ENCODE measurements around the gene MIPEP.
"Not testable (repeated sequence)": the region's sequence is repeated elsewhere in the genome, so short reads cannot be mapped to it uniquely, and the experiment has no call there.

MIPEP gene

DNA sequence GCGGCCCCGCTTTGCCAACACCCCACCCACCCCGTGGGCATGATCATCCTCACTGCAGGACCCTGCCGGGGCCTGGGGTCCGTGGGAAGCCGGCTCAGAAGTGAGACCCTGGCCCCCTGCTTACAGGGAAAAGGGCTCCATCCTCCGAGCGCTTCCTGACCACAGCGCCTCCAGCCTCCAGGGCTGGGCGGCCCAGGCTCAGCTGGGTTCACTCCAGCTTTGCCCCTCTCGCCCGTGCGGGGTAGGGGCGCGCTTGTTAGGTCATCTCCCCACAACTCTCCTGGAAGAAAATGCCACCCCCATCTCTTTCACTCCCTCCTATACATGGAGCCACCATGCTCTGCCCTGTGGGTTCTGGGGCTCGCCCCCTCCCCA lies 14.7 kb upstream of the MIPEP start:
- TF ChIP-seq EP300 (IDR thresholded peaks at IDR 0.05; ENCODE audit: borderline replicate concordance) (no peak), NFIC (IDR thresholded peaks at IDR 0.05) (no peak)
- TF ChIP-seq, protein P1, sequence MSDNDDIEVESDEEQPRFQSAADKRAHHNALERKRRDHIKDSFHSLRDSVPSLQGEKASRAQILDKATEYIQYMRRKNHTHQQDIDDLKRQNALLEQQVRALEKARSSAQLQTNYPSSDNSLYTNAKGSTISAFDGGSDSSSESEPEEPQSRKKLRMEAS (IDR thresholded peaks at IDR 0.05), result no peak

DNA sequence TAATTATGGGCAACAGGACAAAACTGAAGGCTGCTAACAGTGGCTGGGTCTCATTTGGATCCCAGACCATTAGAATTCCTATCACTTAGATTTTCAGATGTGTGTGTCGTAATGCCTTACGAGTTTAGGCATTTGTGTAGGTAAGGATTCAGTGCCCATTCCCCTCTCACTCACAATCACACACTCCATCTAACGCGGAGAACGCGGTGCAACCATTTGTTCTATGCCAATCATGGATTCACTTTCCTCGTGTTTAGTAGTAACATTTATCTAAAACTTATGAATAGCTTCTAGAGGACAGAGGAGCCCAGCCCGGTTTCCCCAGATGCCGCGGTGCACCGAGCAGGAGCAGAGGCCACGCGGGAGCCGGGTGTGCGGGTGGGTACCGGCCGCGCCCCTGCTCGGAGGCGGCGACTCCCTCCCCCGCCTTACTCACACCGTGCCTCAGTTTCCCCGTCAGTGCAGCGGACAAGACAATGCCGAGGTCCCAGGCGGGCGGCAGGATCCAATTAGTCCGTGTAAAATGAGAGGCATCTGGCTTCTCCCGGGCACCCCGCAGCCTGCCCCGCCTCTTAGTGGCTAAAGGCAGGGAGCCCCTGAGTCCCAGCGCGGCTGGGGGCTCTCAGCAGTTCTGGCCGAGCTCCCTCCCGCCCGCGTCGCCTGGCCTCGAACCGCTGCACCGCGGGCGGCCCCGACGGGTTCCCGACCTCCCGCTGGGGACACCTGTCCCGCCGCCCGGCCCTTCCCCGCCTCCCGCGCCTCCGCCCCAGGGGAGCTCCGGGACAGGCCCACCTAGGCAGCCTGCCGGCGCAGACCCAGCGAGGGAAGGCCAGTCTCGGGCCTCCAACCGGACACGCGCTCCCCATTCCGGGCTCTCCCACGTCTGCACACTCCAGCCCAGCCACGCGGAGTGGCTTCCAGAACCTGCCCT lies 14.0 kb upstream of the MIPEP start:
- TF ChIP-seq TEAD4 (IDR thresholded peaks at IDR 0.05), result 0 out of 2 replicates have a peak, but pooled peaks have one; percentile 17
- 0 out of 2 replicates have a peak, but pooled peaks have one; percentile 13 for TF ChIP-seq EP300 (IDR thresholded peaks at IDR 0.05; ENCODE audit: borderline replicate concordance)
- TF ChIP-seq EGR1 (IDR thresholded peaks at IDR 0.05), result no peak
- TF ChIP-seq TCF12 (IDR thresholded peaks at IDR 0.05; ENCODE audit: low read depth), result peak; percentile 83
- no peak for TF ChIP-seq CREB1 (IDR thresholded peaks at IDR 0.05; ENCODE audit: low read depth)
- TF ChIP-seq NFIC (IDR thresholded peaks at IDR 0.05), result peak; percentile 26; the same call in 1 of the 2 replicates

DNA sequence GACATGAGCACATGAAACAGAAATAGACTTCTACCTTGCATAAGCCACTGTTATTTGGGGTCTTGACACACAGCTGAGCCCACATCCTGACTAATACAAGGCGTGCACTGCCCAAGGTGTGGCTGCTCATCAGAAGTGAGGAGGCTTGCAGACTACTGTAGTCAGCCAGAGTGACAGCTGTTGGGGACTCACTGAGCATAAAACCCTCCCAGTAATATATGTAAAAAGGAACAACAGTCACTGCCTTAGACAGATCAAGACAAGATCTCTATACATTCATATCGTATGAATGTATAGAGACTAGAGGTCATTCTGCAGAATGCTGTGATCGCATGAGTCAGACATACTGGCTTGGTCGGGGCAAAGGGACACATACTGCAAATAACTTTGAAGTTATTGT lies 12.2 kb upstream of the MIPEP start:
- no peak for TF ChIP-seq NFIC (IDR thresholded peaks at IDR 0.05)
- no peak for TF ChIP-seq FOXM1 (IDR thresholded peaks at IDR 0.05; ENCODE audit: borderline replicate concordance, low read depth)

DNA sequence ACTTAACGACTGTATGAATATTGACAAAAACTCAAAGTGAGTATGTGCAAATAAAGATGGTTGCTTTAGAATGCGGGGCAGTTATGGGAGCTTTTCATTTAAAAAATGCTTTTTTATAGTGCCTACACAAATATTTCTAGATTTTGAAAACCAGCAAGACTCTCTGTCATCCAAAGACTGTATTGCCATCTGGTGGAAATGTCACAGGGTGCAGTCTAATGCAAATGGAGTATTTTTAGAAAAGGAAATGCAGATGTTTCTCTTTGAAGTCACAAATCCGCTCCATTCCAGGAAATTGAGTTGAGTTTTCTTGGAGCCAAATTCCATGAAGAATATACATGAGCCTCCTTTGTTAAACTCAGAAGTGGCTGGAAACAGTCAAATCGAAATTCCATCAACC lies 10.4 kb upstream of the MIPEP start:
- peak; percentile 49; the same call in 1 of the 2 replicates for TF ChIP-seq RAD21 (IDR thresholded peaks at IDR 0.05; ENCODE audit: low read depth)
- TF ChIP-seq ZBTB7A (IDR thresholded peaks at IDR 0.05; ENCODE audit: low read depth), result no peak
- TF ChIP-seq TAF1 (IDR thresholded peaks at IDR 0.05; ENCODE audit: low read depth), result no peak
- TF ChIP-seq CEBPB (IDR thresholded peaks at IDR 0.05), result no peak
- no peak for TF ChIP-seq CREB1 (IDR thresholded peaks at IDR 0.05; ENCODE audit: low read depth)

DNA sequence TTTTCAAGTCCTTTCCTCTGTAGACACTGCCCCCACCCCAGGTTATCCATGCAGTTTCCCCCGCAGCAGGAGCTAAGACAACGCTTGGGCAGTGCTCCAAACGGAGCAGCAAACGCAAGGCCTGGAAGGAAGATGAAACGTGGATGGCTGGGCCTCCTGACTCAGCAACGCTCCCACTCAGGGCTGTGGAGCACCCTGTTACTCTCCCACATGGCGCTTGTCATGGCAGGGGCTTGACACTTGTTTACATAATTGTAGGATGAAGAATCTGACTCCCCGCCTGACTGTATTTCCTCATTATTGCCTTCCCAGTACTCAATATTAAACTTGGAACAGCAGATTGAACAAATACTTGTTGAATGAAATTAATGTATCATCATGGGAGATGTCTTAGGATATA lies 8.9 kb upstream of the MIPEP start:
- TF ChIP-seq NFIC (IDR thresholded peaks at IDR 0.05) (no peak), TEAD4 (IDR thresholded peaks at IDR 0.05) (no peak), CREB1 (IDR thresholded peaks at IDR 0.05; ENCODE audit: low read depth) (no peak), EP300 (IDR thresholded peaks at IDR 0.05; ENCODE audit: borderline replicate concordance) (no peak), CEBPB (IDR thresholded peaks at IDR 0.05) (no peak), RAD21 (IDR thresholded peaks at IDR 0.05; ENCODE audit: low read depth) (no peak)
- TF ChIP-seq, protein P1 (IDR thresholded peaks at IDR 0.05), result no peak
- TF ChIP-seq, protein P2, sequence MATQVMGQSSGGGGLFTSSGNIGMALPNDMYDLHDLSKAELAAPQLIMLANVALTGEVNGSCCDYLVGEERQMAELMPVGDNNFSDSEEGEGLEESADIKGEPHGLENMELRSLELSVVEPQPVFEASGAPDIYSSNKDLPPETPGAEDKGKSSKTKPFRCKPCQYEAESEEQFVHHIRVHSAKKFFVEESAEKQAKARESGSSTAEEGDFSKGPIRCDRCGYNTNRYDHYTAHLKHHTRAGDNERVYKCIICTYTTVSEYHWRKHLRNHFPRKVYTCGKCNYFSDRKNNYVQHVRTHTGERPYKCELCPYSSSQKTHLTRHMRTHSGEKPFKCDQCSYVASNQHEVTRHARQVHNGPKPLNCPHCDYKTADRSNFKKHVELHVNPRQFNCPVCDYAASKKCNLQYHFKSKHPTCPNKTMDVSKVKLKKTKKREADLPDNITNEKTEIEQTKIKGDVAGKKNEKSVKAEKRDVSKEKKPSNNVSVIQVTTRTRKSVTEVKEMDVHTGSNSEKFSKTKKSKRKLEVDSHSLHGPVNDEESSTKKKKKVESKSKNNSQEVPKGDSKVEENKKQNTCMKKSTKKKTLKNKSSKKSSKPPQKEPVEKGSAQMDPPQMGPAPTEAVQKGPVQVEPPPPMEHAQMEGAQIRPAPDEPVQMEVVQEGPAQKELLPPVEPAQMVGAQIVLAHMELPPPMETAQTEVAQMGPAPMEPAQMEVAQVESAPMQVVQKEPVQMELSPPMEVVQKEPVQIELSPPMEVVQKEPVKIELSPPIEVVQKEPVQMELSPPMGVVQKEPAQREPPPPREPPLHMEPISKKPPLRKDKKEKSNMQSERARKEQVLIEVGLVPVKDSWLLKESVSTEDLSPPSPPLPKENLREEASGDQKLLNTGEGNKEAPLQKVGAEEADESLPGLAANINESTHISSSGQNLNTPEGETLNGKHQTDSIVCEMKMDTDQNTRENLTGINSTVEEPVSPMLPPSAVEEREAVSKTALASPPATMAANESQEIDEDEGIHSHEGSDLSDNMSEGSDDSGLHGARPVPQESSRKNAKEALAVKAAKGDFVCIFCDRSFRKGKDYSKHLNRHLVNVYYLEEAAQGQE (IDR thresholded peaks at IDR 0.05; ENCODE audit: low read depth), result no peak
- TF ChIP-seq, protein P3, sequence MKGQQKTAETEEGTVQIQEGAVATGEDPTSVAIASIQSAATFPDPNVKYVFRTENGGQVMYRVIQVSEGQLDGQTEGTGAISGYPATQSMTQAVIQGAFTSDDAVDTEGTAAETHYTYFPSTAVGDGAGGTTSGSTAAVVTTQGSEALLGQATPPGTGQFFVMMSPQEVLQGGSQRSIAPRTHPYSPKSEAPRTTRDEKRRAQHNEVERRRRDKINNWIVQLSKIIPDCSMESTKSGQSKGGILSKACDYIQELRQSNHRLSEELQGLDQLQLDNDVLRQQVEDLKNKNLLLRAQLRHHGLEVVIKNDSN (IDR thresholded peaks at IDR 0.05), result no peak

DNA sequence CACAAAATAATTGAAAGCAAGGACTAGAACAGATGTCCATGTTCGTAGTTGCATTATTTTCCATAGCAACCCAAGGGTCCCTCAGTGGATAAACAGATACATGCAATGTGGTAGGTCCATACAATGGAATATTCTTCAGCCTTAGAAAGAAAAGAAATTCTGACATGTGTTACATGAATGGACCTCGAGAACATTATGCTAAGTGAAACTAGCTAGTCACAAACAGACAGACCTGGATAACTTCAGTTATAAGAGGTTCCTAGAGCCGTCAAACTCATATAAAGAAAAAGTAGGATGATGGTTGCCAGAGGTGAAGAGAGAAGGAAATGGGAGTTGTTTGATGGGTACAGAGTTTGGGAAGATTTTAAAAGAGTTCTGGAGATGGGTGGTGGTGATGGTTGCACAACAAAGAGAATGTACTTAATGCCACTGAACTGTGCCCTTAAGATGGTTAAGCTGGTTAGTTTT lies 8.3 kb upstream of the MIPEP start, which contains the start of gene C1QTNF9B:
TSS of gene C1QTNF9B (minus strand) at position 51 of the 468 bp plus-strand sequence.
- TF ChIP-seq TEAD4 (IDR thresholded peaks at IDR 0.05); EP300 (IDR thresholded peaks at IDR 0.05; ENCODE audit: borderline replicate concordance); TAF1 (IDR thresholded peaks at IDR 0.05; ENCODE audit: low read depth): not testable (repeated sequence)

DNA sequence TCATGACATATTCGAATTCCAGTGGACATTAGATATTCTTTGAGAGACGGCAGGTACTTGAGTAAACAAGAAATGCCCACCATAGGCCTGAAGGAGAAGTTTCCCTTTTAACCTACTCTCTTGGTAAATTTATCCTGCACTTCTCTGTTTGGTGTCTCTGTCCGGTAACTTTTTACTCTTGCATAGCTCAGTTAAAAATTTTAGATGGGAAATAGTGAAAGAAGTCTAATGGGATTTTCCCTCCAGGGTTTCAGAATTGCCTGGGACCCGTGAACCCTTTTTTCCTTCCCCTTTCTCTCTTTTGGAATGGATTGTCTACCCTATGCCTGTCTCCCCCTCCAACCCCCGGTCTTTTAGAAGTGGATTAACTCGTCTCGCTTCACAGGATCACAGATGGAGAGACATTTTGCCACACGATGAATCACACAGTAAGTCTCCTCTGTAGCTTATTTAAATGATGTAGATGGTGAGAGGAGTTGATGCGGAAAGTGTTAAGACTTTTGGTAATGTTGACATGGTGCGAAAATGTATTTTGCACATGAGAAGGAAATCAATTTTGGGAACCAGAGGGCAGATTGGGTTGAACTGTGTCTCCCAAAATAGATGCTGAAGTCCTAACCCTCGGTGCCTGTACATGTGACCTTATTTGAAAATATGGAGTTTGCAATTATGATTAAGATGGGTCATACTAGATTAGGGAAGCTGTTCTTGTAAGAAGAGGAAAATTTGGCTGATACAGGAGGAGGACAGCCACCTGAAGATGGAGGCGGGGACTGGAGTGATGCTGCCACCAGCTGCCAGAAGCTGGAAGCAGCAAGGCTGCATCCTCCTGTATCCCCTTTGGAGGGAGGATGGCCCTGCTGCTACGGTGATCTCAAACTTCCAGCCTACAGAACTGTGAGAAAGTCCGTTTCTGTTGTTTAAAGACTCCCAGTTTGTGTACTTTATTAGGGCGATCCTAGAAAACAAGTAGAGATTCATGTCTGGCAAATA lies 711 bp upstream of the MIPEP start:
- TF ChIP-seq TAF1 (IDR thresholded peaks at IDR 0.05; ENCODE audit: low read depth) (no peak), ZBTB7A (IDR thresholded peaks at IDR 0.05; ENCODE audit: low read depth) (no peak), TCF12 (IDR thresholded peaks at IDR 0.05; ENCODE audit: low read depth) (no peak)

DNA sequence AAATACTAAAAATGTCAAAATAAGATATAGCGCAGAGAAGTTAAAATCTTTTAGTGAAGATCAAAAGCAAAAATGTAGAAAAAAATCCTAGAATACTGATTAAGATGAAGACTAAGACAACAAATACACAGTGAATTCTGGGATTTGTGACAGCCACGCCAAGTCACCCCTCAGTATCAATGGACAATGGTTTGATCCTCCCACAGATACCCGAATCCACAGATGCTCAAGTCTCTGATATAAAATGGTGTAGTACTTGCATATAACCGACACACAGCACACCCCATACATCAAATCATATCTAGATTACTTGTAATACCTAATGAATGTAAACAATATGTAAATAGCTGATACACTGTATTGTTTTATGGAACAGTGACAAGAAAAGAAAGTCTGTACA lies 5.9 kb downstream of the MIPEP start:
- TF ChIP-seq, protein P1 (IDR thresholded peaks at IDR 0.05), result no peak
- no peak for TF ChIP-seq EGR1 (IDR thresholded peaks at IDR 0.05)
- TF ChIP-seq, protein P3 (IDR thresholded peaks at IDR 0.05), result no peak
